ENCODE data around the gene EFNA5.
A peak's percentile ranks its signal among the peaks of the same experiment; 100 is the strongest.

Gene EFNA5

DNA sequence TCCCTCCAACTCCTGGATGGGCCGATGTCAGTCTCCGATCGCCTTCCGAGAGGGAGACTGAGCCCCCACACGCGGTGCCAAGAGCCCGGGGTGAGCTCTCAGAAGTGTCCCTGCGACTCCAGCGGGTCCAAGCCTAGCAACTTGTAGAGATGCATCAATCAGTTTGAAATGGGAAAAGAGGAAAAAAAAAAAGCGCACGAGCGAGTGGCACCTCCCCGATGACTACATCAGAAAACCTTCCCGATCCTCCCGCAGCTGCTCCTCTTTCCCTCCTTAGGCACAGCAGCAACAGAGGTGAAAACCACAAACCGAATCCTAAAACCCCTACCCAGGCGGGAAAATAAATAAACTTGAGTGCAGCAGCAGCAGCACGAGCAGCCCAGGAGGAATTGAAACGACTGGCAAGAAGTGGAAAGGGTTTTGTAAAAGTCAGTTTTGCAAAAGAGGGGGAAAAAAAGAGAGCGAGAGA is 1.0 kb upstream of the EFNA5 start (continued):
- no peak for TF ChIP-seq ZNF830 (tag by site-specific recombination; IDR thresholded peaks at IDR 0.05; ENCODE audit: low read depth)
- TF ChIP-seq ZNF274 (IDR thresholded peaks at IDR 0.05; ENCODE audit: low read length), result no peak
- no peak for TF ChIP-seq ZNF274 (tag by site-specific recombination; IDR thresholded peaks at IDR 0.05; ENCODE audit: borderline replicate concordance)
- TF ChIP-seq RBAK (tag by site-specific recombination; IDR thresholded peaks at IDR 0.05), result no peak
- TF ChIP-seq BCL11A (tag by site-specific recombination; IDR thresholded peaks at IDR 0.05; ENCODE audit: low read depth), result no peak
- no peak for TF ChIP-seq MYNN (tag by site-specific recombination; IDR thresholded peaks at IDR 0.05; ENCODE audit: borderline replicate concordance)
- no peak for TF ChIP-seq ZNF513 (tag by site-specific recombination; IDR thresholded peaks at IDR 0.05)
- TF ChIP-seq ZFP41 (tag by site-specific recombination; IDR thresholded peaks at IDR 0.05; ENCODE audit: borderline replicate concordance), result no peak
- peak; percentile 40 for TF ChIP-seq ZIC2 (tag by site-specific recombination; IDR thresholded peaks at IDR 0.05)
- peak; percentile 100 for TF ChIP-seq PRDM6 (tag by site-specific recombination; IDR thresholded peaks at IDR 0.05)
- TF ChIP-seq, protein P1, sequence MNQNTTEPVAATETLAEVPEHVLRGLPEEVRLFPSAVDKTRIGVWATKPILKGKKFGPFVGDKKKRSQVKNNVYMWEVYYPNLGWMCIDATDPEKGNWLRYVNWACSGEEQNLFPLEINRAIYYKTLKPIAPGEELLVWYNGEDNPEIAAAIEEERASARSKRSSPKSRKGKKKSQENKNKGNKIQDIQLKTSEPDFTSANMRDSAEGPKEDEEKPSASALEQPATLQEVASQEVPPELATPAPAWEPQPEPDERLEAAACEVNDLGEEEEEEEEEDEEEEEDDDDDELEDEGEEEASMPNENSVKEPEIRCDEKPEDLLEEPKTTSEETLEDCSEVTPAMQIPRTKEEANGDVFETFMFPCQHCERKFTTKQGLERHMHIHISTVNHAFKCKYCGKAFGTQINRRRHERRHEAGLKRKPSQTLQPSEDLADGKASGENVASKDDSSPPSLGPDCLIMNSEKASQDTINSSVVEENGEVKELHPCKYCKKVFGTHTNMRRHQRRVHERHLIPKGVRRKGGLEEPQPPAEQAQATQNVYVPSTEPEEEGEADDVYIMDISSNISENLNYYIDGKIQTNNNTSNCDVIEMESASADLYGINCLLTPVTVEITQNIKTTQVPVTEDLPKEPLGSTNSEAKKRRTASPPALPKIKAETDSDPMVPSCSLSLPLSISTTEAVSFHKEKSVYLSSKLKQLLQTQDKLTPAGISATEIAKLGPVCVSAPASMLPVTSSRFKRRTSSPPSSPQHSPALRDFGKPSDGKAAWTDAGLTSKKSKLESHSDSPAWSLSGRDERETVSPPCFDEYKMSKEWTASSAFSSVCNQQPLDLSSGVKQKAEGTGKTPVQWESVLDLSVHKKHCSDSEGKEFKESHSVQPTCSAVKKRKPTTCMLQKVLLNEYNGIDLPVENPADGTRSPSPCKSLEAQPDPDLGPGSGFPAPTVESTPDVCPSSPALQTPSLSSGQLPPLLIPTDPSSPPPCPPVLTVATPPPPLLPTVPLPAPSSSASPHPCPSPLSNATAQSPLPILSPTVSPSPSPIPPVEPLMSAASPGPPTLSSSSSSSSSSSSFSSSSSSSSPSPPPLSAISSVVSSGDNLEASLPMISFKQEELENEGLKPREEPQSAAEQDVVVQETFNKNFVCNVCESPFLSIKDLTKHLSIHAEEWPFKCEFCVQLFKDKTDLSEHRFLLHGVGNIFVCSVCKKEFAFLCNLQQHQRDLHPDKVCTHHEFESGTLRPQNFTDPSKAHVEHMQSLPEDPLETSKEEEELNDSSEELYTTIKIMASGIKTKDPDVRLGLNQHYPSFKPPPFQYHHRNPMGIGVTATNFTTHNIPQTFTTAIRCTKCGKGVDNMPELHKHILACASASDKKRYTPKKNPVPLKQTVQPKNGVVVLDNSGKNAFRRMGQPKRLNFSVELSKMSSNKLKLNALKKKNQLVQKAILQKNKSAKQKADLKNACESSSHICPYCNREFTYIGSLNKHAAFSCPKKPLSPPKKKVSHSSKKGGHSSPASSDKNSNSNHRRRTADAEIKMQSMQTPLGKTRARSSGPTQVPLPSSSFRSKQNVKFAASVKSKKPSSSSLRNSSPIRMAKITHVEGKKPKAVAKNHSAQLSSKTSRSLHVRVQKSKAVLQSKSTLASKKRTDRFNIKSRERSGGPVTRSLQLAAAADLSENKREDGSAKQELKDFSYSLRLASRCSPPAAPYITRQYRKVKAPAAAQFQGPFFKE (tag by site-specific recombination; IDR thresholded peaks at IDR 0.05; ENCODE audit: borderline replicate concordance), result no peak
- no peak for TF ChIP-seq ZNF791 (tag by site-specific recombination; IDR thresholded peaks at IDR 0.05)
- peak; percentile 74 for TF ChIP-seq PATZ1 (tag by site-specific recombination; IDR thresholded peaks at IDR 0.05)
- TF ChIP-seq ZFP37 (tag by site-specific recombination; IDR thresholded peaks at IDR 0.05), result no peak; the same call in 1 of the 2 replicates
- peak; percentile 16; the same call in 1 of the 2 replicates for TF ChIP-seq ZNF501 (tag by site-specific recombination; IDR thresholded peaks at IDR 0.05)
- TF ChIP-seq ZNF596 (tag by site-specific recombination; IDR thresholded peaks at IDR 0.05), result no peak
- peak; percentile 78 for TF ChIP-seq ZNF341 (tag by site-specific recombination; IDR thresholded peaks at IDR 0.05; ENCODE audit: low read depth)
- no peak for TF ChIP-seq SALL2 (tag by site-specific recombination; IDR thresholded peaks at IDR 0.05; ENCODE audit: borderline replicate concordance)
- TF ChIP-seq ZFP69B (tag by site-specific recombination; IDR thresholded peaks at IDR 0.05), result no peak
- TF ChIP-seq ZBTB48 (tag by site-specific recombination; IDR thresholded peaks at IDR 0.05), result no peak
- TF ChIP-seq ZNF121 (tag by site-specific recombination; IDR thresholded peaks at IDR 0.05), result no peak
- no peak for TF ChIP-seq ZNF19 (tag by site-specific recombination; IDR thresholded peaks at IDR 0.05; ENCODE audit: low read depth)
- no peak for TF ChIP-seq ZNF354C (tag by site-specific recombination; IDR thresholded peaks at IDR 0.05; ENCODE audit: borderline replicate concordance, low read depth)
- no peak for TF ChIP-seq ZNF654 (tag by site-specific recombination; IDR thresholded peaks at IDR 0.05; ENCODE audit: low read depth)
- TF ChIP-seq SETDB1 (IDR thresholded peaks at IDR 0.05; ENCODE audit: insufficient read length, low read length), result no peak
- TF ChIP-seq PBX3 (CRISPR knock-in tag; IDR thresholded peaks at IDR 0.05), result no peak
- TF ChIP-seq ZNF16 (tag by site-specific recombination; IDR thresholded peaks at IDR 0.05; ENCODE audit: low read depth), result no peak

Measured in HEK293 (cell line).